Thoracic aorta (tissue), 2 donors: ENCODE results near the gene CDKL2. TPM values are rescaled to one million over a fixed set of nuclear protein-coding genes. Genes with fewer than 3 reads are reported as not detected.
"Not testable (repeated sequence)": the region's sequence is repeated elsewhere in the genome, so short reads cannot be mapped to it uniquely, and the experiment has no call there.

Source experiments
- ATAC-seq: fragments of 150-250 bp; one replicate; pipeline ENCODE4 v1.8.0; 2017; ENCODE audit warnings: low read depth; ENCODE audit not compliant: insufficient number of reproducible peaks, low FRiP score
- DNase-seq: peaks from one replicate; pipeline ENCODE4 v3.0.0-alpha.2; 2020; ENCODE audit warnings: low spot score
- H3K27ac ChIP-seq, 2 donors: fragments of 200-600 bp; sonication (generic); 1 replicate in 1 of 2; 2 replicates in 1 of 2; pipeline ENCODE4 v1.5.1; 2016; ENCODE audit warnings: mild to moderate bottlenecking in 2 of 2, moderate library complexity in 2 of 2
- H3K27me3 ChIP-seq: fragments of 200-600 bp; sonication (generic); replicated peaks from 2 replicates; pipeline ENCODE4 v1.6.0; 2016; ENCODE audit warnings: mild to moderate bottlenecking; ENCODE audit not compliant: insufficient read depth
- H3K36me3 ChIP-seq: fragments of 200-600 bp; sonication (generic); one replicate; pipeline ENCODE4 v1.5.1; 2016
- H3K4me1 ChIP-seq, 2 donors: fragments of 200-600 bp; sonication (generic); 1 replicate in 1 of 2; 2 replicates in 1 of 2; pipeline versions ENCODE4 v1.5.1 to v1.6.0; 2016; ENCODE audit warnings: low read depth in 2 of 2, mild to moderate bottlenecking in 1 of 2; ENCODE audit not compliant: control insufficient read depth in 1 of 2
- H3K4me3 ChIP-seq: fragments of 200-600 bp; sonication (generic); 2 replicates; pipeline ENCODE4 v1.5.1; 2016; ENCODE audit warnings: mild to moderate bottlenecking
- H3K9me3 ChIP-seq: fragments of 200-600 bp; sonication (generic); 2 replicates; pipeline ENCODE4 v1.5.1; 2016
- total RNA-seq, 2 donors: library from RNA; depleted of rRNA; stranded (reverse); fragments of >200 nt; gene quantifications; one replicate each; pipeline versions ENCODE4 v1.1.0 to v1.2.3, GENCODE V29; 2016
- TF ChIP-seq, protein P1 (sequence below): fragments of 200-600 bp; sonication (generic); IDR thresholded peaks from one replicate; pipeline ENCODE4 v1.5.1; 2019; ENCODE audit warnings: antibody characterized with exemption

Gene CDKL2
- total RNA-seq, 2 donors from 2014 or later: 3.1 to 4.7 TPM

DNA sequence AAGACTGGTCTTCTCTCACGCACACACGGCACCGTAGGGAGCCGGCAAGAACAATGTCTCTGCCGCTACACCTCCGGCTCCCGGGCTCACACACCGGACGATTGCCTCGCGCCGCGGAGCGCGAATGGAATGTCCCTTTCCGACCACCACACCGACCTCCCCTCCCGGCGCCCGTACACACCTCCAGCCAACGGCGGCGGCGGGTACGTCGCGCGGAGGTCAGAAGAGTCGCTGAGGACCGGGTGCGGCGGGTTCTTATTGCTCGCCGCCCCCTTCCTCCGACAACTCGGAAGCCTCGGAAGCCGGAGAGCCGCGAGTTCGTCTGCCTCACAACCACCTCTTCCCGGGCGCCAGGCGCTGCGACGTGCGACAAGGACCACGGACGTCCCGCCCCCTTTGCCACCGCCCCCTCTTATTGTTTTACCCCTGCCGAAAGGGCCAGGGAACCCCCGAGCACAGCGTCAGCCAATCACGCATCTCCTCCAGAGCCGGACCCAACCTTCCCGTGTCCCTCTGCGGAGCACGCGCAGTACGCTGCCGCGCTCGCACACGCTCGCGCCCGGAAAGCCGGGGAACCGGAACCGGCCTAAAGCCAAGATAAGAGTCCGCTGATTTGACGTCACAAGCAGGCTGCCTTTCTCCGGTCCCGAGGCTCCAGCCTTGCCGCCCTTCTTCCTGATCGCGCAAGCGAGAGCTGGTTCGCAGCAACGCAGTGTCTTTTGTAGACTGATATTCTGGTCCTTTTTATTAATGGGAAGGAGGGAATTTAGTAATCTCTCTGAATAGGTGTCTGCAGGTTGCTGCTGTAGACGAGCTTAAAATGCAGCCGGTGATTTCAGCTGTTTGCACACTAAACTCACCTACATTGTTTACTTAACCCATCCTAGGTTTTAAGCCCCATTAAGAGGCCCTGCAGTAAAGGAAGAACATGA, 43.0 kb upstream of the CDKL2 start, which contains the start of gene G3BP2:
G3BP2 (minus strand) TSS at position 385 of the 932 bp plus-strand sequence. CDS start 11,386 bp downstream, outside the sequence.
- Histone ChIP-seq H3K27ac (peak within 1 kb of the TSS; percentile 95 to 98), H3K9me3 (no peaks in the 10 kb centered on the region), H3K4me3 (peak within 1 kb of the TSS; percentile 99), H3K27me3 (no peaks in the 10 kb centered on the region), H3K36me3 (no peaks in the 10 kb centered on the region), H3K4me1 (peaks cover 19 to 43% of the 10 kb centered on the region in 2 donors)
- ATAC-seq (peak; percentile 97), DNase-seq (peak; percentile 92)
- TF ChIP-seq, protein P1, sequence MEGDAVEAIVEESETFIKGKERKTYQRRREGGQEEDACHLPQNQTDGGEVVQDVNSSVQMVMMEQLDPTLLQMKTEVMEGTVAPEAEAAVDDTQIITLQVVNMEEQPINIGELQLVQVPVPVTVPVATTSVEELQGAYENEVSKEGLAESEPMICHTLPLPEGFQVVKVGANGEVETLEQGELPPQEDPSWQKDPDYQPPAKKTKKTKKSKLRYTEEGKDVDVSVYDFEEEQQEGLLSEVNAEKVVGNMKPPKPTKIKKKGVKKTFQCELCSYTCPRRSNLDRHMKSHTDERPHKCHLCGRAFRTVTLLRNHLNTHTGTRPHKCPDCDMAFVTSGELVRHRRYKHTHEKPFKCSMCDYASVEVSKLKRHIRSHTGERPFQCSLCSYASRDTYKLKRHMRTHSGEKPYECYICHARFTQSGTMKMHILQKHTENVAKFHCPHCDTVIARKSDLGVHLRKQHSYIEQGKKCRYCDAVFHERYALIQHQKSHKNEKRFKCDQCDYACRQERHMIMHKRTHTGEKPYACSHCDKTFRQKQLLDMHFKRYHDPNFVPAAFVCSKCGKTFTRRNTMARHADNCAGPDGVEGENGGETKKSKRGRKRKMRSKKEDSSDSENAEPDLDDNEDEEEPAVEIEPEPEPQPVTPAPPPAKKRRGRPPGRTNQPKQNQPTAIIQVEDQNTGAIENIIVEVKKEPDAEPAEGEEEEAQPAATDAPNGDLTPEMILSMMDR: no peak

DNA sequence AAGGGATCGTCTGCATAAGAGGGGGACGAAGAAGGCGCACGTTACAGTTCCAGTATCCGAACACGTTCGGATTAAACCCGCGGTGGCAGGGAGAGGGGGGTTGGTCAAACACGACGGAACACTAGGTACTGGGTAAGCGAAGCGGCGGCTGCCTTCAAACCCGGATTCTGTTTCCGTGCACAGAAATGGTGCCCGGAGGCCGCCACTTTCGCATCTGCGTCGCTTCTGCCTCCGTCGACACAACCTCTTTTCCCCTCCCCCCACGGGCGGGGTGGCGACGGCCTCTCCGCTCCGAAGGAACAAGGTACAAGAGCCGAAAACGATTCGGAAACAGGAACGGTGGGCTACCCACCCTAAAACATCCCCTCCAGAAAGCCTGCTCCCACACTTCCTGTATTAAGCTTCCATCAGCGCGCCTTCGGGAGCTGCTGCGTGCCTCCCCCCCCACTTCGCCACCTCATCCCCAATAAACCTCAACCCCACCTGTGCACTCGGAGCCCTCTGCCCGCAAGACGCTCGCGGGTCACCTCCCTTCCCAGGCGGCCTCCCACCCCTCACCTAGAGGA, 42.2 kb upstream of the CDKL2 start:
- ATAC-seq (peak; percentile 16), DNase-seq (peak; percentile 6)
- H3K4me3 ChIP-seq: peak overlapping the region; percentile 99
- H3K4me1 ChIP-seq: peaks cover 21 to 44% of the 10 kb centered on the region in 2 donors
- H3K27me3 ChIP-seq: no peaks in the 10 kb centered on the region
- TF ChIP-seq, protein P1: no peak
- H3K36me3 ChIP-seq: no peaks in the 10 kb centered on the region
- no peaks in the 10 kb centered on the region for H3K9me3 ChIP-seq
- H3K27ac ChIP-seq: peak overlapping the region; percentile 95 to 98

DNA sequence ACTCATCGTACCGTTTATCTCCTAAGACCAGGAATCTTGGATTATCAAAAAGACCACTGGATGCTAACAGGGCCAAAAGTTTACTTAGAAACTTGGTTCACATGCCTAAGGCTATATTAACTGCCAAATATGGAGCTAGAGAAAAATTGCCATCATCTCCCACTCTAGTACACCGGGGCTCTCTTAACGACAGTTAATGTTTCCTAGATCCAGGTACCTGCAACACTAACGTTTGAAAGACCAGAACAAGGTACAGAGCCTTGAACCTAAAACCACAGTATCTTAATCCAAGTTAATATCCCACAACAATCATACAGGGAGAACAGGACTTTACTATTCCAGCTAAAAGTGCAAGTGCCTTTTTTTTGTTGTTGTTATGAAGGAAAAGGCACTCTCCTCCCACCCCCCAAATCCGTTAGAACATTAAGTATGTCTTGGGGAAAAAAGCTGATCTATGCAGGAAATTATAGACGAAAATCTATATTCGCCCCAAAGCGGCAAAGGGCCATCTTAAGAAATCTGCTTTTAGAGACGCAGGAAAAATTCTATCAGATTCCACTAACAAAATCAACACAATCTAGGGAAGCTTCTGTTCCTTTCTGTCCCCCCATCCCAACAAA, 41.6 kb upstream of the CDKL2 start:
- Histone ChIP-seq H3K27ac (peak overlapping the region; percentile 95 to 98), H3K4me3 (peak overlapping the region; percentile 99), H3K9me3 (no peaks in the 10 kb centered on the region), H3K27me3 (no peaks in the 10 kb centered on the region), H3K4me1 (peaks cover 21 to 50% of the 10 kb centered on the region in 2 donors), H3K36me3 (no peaks in the 10 kb centered on the region)
- TF ChIP-seq, protein P1: no peak
- ATAC-seq (no peak), DNase-seq (no peak)

DNA sequence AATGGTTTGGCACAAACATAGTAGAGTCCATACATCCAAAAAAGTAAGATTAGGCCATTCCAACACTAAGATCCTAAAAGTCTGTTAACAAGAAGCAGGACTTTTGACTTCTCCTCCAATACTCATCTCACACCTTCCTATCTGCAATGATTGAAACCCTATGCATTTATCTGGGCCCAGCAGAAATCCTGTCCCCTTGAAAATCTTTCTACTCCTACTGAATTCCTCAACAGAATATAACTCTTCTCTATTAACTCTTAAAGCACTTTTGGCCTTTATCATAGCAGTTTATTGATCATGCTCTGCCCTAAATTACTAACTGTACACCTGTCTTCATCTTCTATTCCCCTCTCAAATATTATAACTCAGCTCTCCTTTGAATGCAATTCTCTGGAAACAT, 38.3 kb upstream of the CDKL2 start:
- ATAC-seq (no peak), DNase-seq (no peak)
- peaks cover 28 to 72% of the 10 kb centered on the region in 2 donors for H3K4me1 ChIP-seq
- H3K36me3 ChIP-seq: no peaks in the 10 kb centered on the region
- H3K27me3 ChIP-seq: no peaks in the 10 kb centered on the region
- no peak overlapping the region for H3K4me3 ChIP-seq
- TF ChIP-seq, protein P1: no peak
- no peak overlapping the region for H3K27ac ChIP-seq
- H3K9me3 ChIP-seq: no peaks in the 10 kb centered on the region

DNA sequence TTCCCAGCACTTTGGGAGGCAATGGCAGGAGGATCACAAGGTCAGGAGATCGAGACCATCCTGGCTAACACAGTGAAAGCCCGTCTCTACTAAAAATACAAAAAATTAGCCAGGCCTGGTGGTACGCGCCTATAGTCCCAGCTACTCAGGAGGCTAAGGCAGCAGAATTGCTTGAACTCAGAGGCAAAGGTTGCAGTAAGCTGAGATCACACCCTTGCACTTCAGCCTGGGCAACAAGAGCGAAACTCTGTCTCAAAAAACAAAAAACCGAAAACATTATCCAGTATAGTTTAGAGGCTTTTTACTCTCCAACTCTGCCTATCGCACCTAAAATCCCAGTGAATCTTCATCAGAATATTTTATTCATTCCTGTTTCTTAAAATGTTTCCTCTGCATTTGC, 37.3 kb upstream of the CDKL2 start:
- not testable (repeated sequence) for H3K36me3 ChIP-seq, H3K9me3 ChIP-seq, H3K27ac ChIP-seq, H3K27me3 ChIP-seq, ATAC-seq, H3K4me3 ChIP-seq, DNase-seq
- peaks cover 28 to 72% of the 10 kb centered on the region in 2 donors for H3K4me1 ChIP-seq
